ENCODE measurements around the gene APBA1.

- TF ChIP-seq CTCF (IDR thresholded peaks at IDR 0.05; ENCODE audit: low read depth, low read length) (no peak), POLR2A (IDR thresholded peaks at IDR 0.05; ENCODE audit: extremely low read depth, insufficient read length) (no peak)
Observed at GRCh38 chr9:69382135-69382534, 290.0 kb downstream of the APBA1 start.

Measured in NB4 (cell line).